ENCODE results near the gene TMEM259. TPM values are rescaled to one million over a fixed set of nuclear protein-coding genes. Genes with fewer than 3 reads are reported as not detected.
"Not testable (repeated sequence)": the region's sequence is repeated elsewhere in the genome, so short reads cannot be mapped to it uniquely, and the experiment has no call there.

The TMEM259 gene
- total RNA-seq, 1 donor from 2014 or later, result 182 TPM

DNA sequence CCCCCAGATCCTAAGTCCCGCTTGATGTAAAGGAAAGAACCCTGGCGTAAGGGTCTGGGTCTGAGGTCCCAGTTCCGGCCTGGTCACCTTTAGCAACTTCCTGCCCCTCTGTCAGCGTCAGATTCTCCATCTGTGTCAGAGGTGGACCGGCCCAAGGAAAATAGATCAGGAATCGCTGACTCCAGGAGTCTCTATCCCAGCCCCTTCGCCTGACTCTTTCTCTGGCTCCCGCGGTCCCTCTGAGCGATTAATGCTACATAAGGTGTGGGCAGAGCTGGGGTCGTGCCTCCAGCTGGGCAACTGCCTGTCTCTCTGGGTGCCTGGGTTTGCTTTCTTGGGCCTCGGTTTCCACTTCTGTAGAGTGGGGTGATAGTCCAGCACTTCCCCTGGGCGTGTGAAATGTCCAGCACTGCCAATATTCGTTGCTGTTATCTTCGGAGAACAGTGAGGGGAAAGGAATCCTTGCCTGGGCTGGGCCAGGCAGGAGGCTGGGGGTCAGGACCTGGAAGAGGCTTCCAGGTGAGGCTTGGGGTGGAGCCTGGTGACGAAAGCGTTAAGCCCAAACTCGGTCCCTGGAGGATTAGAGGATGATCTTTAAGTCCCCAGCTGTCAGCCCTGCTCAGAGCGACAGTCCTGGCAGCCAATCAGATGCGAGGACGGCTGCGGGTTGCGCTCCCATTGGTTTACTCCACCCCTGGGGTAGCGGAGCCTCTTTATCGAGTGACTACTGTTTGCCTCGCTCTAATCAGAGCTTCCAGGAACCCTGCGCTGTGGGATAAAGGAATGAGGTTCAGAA is 19.8 kb upstream of the TMEM259 start:
- DNase-seq (ENCODE audit: low spot score), result peak; percentile 92

DNA sequence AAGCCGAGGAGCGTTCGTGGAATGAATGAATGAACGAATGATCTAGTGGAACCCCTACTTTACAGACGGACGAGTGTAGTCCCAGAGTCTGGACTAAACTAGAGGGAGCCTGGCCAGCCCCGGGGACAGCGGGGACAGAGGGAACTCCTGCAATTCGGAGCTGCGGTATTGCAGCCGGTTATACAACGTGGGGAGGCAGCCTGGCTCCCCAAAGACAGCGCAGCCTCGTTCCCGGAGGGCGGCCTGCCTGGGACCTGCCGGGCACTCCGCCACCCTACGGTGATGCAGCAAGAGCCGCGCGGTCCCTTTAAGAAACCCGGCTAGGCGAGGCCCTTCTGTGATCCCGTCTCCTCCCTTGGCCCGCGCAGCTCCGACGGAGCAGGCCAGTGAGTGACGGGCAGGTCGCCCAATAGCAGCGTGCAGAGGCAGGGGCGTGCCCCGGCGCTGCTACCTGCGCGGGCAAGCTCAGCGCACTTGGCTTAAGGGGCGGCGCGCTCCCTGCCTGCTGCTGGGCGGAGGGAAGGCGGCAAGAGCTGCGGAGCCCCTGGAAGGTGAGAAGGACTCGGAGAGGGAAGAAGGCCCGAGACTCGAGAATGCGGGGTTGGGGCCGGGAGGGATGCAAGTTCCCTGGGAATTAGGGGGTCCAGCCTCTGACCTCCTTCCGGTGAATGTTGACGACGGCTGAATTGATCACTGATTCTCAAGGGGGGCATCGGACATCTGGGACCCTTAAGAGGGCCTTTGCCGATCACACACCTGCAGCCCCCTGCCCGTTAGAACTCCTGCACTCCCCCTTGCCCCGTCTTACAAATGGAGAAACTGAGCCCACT is 18.9 kb upstream of the TMEM259 start, which contains the start of gene ABCA7:
Gene ABCA7 (plus strand): TSS at position 462 of the 830 bp plus-strand sequence. CDS start 1,255 bp downstream, outside the sequence.
- DNase-seq (ENCODE audit: low spot score), result peak; percentile 99

DNA sequence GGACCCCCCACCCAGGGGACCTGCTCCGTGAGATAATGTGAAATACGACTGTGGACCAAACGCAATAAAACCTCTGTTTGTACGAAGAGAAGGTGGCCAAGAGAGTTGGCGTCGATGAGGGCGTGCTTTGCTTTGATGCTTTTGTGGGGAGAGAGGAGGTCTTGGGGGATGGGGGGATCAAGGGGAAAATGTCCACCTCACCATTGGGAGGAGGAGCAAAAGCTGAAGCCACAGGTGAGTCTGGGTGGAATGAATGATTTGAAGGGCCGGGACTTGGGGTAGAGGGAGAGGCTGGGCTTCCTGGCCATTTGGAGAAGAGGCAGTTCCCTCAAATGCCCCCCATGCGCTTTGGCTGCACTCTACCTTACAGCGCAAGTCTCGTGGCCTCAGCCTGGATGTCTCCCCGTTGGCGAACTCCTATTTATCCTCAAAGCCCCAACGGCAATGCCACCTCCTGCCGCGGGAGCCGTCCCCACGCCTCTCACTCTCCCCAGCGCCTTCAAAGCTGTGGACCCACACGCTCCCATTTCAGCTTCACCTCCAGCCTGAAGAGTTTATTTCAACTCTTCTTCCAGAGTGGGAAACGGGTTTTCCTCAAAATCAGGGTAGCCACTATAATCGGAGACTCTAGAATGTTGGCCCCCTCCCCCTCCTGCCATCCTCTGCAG is 18.2 kb upstream of the TMEM259 start:
- no peak for DNase-seq (ENCODE audit: low spot score)

DNA sequence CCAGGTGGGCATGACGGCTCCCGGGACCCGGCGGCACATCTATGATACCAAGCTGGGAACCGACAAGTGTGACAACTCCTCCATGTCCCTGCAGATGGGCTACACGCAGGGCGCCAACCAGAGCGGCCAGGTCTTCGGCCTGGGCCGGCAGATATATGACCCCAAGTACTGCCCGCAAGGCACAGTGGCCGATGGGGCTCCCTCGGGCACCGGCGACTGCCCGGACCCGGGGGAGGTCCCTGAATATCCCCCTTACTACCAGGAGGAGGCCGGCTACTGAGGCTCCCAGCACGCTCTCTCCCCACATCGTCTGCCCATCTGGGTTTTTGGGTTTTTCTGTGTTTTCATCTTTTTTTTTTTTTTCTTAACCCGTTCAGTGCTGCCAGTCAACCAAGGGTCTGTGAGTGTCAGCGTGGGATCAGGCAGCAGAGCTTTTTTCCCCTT is 16.7 kb upstream of the TMEM259 start:
- no peak for DNase-seq (ENCODE audit: low spot score)

DNA sequence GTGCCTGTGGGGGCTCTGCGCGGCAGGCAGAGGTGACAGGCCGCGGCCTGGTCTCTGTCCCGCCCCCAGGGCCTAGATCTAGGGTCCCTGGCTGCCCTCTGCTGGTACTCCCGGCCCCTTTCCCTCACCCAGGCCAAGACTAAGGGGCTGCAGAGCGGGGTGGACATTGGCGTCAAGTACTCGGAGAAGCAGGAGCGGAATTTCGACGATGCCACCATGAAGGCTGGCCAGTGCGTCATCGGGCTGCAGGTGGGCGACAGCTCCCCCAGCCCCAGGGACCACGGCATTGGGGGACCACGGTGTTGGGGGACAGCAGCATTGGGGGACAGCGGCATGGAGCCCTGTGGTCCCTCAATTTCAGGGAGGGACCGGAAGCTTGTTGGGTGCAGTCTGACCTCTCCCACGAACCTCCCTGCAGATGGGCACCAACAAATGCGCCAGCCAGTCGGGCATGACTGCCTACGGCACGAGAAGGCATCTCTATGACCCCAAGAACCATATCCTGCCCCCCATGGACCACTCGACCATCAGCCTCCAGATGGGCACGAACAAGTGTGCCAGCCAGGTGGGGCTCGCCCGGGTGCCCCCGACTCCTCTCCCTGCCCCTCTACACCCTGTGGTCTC is 15.2 kb upstream of the TMEM259 start:
- no peak for DNase-seq (ENCODE audit: low spot score)

DNA sequence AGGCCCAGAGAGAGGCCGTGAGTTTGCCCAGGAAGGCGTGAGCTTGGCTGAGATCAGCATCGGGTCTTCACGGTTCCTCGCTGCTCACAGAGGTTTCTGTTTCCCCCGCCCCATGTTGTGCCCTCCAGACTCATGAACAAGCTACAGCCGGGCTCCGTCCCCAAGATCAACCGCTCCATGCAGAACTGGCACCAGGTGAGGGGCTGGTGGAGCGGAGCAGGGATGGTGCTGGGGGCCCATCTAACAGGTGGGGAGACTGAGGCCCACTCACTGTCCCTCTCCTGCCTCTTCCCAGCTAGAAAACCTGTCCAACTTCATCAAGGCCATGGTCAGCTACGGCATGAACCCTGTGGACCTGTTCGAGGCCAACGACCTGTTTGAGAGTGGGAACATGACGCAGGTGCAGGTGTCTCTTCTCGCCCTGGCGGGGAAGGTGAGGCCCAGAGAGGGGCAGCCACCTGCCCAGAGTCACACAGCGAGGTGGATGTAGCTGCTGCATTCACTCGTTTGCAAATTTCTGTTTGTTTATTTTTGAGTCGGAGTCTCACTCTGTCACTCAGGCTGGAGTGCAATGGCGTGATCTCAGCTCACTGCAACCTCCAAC is 11.4 kb upstream of the TMEM259 start:
- DNase-seq (ENCODE audit: low spot score), result no peak

DNA sequence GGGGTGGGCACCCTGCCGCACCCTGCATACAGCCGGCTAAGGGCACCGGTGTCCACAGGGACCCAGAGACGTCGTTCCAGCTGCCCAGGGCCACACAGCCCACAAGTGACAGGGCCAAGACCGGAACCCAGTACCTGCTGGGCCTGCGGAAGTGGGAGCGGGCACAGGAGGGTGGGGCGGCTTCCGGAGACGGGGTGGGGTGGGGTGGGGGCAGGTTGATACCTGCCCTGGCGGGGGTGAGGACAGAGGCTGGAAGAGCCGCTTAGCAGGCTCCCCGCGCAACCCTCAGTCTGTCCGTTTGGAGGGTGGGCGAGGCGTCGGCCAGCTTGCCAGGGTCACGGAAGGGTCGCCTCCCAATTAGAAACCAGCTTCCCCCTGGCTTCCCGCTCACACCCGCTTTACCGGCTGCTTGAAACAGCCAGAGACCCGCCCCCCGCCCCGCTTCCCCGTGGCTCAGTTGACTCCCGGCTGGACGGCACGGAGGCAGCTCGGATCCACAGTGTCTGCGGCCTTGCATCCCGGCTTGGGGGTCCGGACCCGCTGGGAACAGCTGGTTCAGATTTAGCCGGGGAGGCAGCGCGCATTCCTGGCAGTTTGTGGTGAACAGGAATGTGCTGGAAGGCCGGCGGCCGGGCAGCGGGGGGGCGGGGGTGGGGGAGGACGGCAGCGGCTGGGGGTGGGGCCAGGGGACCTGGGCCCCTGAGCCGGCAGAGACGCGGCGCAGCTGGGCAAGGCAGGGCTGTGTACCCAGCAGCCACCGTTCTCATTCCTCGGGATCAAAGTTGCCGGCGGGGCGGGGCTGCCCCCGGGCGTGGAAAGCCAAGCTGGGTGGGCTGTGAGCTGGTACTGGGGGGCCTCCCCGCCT is 7.4 kb upstream of the TMEM259 start:
- peak; percentile 64 for DNase-seq (ENCODE audit: low spot score)

DNA sequence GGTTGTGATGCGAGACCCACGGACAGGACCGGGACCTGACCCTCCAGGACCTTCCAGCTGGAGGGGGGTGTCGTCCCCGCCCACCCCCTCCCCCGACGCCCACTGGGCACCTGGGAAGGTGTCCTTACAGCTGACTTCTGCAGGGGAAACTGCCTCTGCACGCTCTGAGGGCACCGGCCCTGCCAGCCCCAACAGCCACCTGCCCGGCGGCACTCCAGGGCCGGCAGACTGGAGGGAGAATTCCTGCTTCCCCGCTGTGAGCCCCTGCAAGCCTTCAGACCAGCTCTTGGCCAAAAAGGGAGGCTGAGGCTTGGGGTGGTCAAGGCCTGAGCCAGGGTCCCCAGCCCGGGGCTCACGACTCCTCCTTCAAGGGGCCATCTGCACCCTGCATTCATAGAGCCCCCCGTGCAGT is 6.7 kb upstream of the TMEM259 start:
- no peak for DNase-seq (ENCODE audit: low spot score)

DNA sequence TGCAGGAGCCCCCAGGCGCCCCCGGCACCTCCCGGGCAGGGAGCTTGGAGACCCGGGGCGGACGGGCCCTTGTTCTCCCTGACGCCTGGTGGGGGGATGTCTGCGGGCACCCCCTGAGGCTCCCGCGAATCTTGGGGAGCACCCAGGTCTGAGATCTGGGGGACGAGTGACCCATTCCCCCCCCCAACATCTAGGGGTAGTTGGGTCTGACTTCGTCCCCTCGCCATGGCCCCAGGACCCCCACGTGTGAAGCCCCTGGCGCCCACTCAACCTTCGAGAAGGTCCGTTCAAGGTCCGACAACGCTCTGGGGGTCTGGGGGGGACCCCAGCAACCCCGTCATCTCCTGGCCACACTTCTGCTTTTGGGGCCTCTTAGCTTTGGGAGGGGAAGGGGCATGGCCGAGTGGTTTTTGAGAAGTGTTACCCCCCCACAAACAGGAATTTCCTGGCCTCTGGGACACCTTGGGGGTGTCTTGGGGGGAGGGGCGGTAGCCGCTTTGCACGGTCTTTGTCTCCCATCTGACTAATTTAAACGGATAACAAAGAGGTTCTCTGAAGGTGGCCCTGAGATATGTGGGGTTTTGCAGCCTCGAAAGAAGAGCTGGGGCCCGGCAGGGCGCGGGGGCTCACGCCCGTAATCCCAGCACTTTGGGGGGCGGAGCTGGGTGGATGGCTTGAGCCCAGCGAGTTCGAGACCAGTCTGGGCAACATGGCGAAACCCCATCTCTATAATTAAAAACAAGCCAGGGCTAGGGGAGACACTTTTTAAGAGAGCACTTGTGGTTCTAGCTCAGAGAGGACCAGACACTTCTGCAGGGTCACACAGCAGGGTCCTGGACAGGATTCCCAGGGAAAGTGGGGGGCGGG is 6.1 kb upstream of the TMEM259 start:
- DNase-seq (ENCODE audit: low spot score), result no peak

DNA sequence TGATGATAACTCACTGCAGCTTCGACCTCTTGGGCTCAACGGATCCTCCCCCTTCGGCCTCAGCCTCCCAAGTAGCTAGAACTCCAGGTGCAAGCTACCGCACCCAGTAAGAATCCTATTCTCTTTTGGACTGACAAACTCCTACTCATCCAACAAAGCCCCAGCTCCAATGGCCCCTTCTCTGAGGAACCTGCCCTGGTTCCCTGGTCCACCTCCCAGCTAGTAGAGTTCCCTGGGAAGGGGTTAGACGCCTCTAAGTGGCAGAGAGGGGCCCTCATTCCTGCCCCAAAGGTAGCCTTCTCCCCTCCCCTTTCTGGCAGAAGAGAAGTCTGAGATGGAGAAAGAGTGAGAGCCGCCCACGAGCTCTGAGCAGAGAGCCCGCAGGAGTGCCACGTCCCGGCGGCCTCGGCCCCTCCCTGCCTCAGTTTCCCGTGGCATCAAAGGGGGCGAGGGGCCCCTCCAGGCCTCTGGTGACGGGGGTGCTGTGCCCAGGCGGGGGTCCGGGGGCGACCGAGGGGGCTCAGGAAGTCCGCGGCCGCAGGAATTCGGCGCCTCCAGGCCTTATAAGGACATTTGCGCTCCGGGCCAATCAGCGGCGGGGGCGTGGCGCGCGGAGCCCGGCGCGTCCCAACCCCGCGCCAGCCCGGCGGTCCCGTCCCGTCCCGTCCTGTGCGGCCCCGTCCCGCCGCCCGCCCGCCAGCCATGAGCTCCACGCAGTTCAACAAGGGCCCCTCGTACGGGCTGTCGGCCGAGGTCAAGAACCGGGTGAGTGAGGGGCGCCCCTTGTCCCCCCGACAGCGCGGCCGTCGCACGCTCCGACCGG is 5.2 kb upstream of the TMEM259 start, which contains the start of gene CNN2:
Gene CNN2 (plus strand): TSS at position 649 of the 823 bp plus-strand sequence. CDS start 54 bp downstream, at position 703.
- peak; percentile 73 for DNase-seq (ENCODE audit: low spot score)

DNA sequence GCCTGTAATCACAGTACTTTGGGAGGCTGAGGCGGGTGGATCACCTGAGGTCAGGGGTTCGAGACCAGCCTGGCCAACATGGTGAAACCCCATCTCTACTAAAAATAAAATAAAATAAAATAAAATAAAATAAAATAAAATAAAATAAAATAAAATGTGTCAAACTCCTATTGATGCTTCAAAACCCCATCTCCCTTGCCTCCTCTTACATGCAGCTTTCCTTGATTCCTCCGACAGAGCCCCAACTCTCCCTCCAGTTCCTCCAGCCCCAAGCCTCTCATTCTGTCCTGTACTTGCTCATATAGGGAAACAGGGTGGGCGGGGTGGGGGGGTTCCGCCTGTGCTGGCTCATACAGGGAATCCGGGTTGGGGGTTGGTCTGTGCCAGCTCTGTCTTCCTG is 4.2 kb upstream of the TMEM259 start:
- DNase-seq (ENCODE audit: low spot score), result not testable (repeated sequence)

DNA sequence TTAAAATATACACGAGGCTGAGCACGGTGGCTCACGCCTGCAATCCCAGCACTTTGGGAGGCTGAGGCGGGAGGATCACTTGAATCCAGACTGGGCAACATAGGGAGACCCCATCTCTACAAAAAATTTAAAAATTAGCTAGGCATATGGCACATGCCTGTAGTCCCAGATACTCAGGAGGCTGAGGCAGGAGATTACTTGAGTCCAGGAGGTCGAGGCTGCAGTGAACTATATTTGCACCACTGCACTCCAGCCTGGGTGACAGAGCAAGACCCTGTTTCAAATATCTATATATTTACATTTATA is 2.9 kb upstream of the TMEM259 start:
- not testable (repeated sequence) for DNase-seq (ENCODE audit: low spot score)

DNA sequence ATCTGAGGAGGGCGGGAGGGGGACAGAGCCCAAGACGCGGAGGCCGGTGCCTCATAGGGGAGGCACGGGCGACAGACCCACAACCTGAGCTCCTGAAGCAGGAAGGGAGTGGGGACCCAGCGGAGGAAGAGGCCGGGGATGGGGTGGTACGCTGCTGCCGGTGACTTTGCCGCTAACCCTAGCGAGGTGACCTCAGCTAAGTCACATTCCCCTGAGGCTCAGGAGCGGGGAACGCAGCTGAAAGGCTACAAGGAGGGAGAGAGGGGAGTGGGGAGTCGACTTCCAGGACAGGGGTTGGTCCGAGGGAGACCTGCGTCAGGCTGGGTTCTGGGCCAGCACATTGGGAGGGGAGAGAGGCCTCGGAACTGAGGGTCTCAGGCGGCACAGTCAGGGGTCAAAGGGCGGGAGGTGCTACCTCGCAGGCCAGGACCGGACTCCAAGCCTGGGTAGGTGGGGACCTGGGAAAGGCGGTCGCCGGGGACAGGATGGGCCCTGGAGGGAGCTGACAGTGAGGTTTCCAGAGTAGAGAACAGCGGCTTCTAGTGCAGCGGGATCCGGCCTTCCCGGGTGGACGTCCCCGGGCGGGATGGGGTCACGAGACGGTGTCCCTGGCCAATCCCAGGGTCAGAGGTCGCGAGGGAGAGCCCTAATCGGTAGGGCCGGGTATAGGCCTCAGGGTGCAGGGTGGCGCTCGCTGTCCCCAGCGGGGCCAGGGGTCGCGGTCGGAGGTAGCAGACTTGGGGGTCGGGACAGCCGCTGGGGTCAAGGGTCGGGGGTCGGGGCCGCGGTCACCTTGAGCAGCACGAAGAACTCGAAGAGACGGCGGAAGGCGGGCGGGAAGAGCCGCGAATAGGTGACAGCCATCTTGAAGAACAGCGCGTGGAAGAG is 699 bp downstream of the TMEM259 start:
- no peak for DNase-seq (ENCODE audit: low spot score)

DNA sequence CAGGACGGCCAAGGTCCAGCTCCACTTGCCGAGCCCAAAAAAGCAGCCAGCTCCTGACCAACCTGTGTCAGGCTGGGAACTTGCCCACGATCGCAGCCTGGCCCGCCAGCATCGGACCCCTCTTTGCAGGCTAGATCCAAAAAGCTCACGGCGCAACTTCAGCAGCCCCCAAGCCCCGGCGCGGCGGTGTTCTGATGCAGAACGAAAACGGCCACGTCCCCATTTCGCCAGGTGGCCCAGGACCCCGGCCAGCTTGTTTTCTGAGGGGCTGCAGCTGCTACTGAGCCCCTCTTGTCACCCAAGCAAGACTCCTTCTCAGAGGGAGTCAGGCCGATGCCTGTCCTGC is 1.3 kb downstream of the TMEM259 start:
- DNase-seq (ENCODE audit: low spot score), result no peak

DNA sequence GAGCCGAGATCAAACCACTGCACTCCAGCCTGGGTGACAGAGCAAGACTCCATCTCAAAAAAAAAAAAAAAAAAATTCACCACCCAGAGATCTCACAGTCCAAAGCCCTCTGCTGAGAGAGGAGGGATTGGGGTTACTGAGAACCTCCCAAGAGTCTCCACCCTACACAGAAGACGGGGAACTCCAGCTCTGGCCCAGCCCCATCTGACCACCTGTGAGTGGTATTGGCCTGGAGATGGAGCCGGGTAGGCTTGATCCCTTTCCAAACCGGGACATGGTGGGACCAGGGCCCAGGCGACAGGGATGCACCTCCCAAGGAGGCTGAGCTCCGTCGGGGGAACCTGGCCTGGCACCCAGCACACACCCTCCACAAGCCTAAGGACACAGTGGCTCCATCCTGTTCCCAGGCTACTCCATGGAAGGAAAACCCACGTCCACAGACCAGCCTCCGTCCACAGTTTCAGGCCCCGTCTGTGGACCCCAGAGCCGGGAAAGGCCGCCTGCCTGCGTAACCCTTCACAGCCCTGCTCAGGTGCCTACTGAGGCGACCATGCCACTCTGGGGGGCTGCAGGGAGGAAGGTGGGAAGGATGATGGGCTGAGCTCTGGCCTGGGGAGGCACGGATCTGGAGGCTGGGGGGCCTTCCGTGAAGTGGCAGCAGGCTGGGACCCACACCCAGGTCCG is 1.8 kb downstream of the TMEM259 start:
- DNase-seq (ENCODE audit: low spot score), result no peak

DNA sequence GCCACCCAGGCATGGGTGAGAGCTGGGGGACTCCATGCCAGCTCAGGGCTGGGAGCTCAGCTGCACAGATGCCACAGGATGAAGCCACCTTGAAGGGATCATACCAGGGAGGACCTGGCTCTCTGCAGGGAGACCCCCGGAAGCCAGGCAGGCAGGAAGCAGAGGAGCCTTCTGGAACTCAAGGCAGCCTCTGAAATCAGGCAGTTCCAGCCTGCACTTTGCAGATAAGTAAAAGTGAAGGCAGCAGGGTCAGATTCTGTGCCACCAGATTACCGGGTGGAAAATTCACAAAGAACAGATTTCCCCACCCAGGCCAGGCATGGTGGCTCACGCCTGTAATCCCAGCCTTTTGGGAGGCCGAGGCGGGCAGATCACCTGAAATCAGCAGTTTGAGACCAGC is 2.5 kb downstream of the TMEM259 start:
- DNase-seq (ENCODE audit: low spot score), result no peak

DNA sequence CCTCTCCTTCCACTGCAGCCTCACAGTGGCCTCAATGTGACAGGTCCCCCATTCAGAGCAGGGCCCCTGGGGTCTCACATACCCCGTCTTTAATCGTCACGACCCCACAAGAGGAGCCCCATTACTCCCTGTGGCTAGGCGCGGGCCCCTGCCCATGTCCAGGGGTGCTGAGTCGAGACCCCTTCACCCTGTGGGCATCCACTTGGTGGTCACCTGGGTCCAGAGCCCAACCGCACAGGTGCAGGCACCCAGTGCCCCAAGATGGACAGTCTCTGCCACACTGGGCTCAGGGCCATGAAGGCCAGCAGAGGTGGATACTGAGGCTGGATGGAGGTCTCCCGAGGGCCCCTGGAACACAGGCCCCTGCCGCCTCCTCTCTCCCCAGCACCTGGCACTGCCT is 3.0 kb downstream of the TMEM259 start:
- no peak for DNase-seq (ENCODE audit: low spot score)

Data from mucosa of gallbladder (tissue), 1 donor.